DMS79 treated with DMSO at 0.1 percent for 48 hours (cell line): ENCODE results near the gene FGF18.
"Not testable (repeated sequence)": the region's sequence is repeated elsewhere in the genome, so short reads cannot be mapped to it uniquely, and the experiment has no call there.

Experiments used
- DNase-seq: peaks from one replicate; lab custom pipeline; 2025; lab: John Stamatoyannopoulos, UW

FGF18 gene

GRCh38 chr5:171418982-171419687 is at the start of gene FGF18:
FGF18 (plus strand) TSS chr5:171419647; CDS start chr5:171420200, 553 bp downstream.
- peak; percentile 7 for DNase-seq

DNA sequence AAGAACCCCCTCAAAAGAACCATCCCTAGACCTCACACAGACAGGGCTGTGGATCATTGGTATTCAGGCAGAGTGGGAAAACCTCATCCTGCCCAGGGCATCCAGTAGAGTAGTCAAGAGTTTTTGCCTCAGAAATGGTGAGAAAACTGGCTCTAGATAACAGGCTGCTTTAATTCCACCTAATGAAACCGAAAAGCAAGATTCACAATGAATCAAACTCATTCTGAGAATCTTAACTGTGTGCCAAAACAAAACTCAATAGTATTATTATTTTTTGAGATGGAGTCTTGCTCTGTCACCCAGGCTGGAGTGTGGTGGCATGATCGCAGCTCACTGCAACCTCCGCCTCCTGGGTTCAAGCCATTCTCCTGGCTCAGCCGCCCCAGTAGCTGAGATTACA is 49.5 kb upstream of the FGF18 start:
- DNase-seq, result no peak

- DNase-seq, result not testable (repeated sequence)
These were observed 48.6 kb upstream of the FGF18 start for GRCh38 chr5:171370881-171371280.

DNA sequence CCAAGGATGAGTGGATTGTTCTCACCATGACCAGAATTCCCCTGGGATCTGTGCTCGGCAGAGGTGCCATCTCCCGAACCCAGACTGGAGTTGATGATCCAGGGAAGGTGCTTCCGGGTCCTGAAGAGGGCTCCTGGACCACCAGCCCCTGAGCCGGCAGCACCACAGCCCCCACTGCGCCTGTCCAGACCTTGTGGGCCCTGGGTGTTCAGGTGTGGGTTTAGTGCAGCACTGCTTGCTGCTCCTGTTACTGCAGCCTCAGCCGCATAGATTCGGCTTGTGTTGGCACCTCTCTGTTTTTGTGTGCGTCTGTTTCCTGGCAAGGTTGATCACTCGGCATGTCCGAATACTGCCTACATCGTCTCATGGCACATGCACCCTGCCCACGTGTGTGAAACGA is 48.1 kb upstream of the FGF18 start:
- no peak for DNase-seq

- no peak for DNase-seq
These were observed 39.5 kb upstream of the FGF18 start for GRCh38 chr5:171379961-171380360.

- DNase-seq, result not testable (repeated sequence)
These were observed 35.0 kb upstream of the FGF18 start for GRCh38 chr5:171384416-171384815.

- not testable (repeated sequence) for DNase-seq
These were observed 34.4 kb upstream of the FGF18 start for GRCh38 chr5:171384999-171385398.

DNA sequence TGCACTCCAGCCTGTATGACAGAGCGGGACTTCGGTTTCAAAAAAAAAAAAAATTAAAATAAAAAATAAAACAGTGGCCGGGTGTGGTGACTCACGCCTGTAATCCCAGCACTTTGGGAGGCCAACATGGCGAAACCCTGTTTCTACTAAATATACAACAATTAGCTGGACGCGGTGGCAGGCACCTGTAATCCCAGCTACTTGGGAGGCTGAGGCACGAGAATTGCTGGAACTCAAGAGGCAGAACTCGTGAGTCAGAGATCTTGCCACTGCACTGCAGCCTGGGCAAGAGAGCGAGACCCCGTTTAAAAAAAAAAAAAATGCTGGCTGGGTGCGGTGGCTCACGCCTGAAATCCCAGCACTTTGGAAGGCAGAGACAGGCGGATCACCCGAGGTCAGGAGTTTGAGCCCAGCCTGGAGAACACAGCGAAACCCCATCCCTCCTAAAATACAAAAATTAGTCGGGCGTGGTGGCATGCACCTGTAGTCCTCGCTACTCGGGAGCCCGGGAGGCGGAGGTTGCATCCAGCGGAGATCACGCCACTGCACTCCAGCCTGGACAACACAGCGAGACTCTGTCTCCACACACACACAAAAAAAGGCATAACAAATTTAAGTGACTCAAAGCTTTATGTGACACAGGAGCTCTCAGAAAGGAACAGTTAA is 33.3 kb upstream of the FGF18 start:
- DNase-seq, result no peak

- DNase-seq, result peak; percentile 68
These were observed 32.5 kb upstream of the FGF18 start for GRCh38 chr5:171386861-171387344.

GRCh38 chr5:171387345-171387969 is 32.0 kb upstream of the FGF18 start, which contains the start of gene NPM1:
NPM1 (plus strand) TSS chr5:171387849; CDS start chr5:171387949, 100 bp downstream.
- DNase-seq, result peak; percentile 94

- peak; percentile 32 for DNase-seq
These were observed 31.3 kb upstream of the FGF18 start for GRCh38 chr5:171387970-171388815.

DNA sequence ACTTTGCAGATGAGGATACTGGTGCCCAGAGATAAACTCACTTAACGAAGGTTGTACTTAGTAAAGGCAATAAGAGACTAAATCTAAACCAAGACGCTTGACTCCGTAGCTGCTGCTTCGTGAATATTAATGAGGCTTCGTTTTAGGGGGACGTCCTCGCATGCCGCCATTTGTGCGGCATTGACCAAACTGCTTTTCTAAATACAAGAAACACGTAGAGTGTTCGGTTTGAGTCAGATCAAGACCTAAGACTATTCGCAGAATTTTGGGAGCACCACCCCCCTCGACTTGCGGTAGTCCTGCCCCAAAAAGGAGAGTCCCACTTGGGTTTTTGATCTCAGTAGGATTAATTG is 30.7 kb upstream of the FGF18 start:
- DNase-seq, result peak; percentile 5

DNA sequence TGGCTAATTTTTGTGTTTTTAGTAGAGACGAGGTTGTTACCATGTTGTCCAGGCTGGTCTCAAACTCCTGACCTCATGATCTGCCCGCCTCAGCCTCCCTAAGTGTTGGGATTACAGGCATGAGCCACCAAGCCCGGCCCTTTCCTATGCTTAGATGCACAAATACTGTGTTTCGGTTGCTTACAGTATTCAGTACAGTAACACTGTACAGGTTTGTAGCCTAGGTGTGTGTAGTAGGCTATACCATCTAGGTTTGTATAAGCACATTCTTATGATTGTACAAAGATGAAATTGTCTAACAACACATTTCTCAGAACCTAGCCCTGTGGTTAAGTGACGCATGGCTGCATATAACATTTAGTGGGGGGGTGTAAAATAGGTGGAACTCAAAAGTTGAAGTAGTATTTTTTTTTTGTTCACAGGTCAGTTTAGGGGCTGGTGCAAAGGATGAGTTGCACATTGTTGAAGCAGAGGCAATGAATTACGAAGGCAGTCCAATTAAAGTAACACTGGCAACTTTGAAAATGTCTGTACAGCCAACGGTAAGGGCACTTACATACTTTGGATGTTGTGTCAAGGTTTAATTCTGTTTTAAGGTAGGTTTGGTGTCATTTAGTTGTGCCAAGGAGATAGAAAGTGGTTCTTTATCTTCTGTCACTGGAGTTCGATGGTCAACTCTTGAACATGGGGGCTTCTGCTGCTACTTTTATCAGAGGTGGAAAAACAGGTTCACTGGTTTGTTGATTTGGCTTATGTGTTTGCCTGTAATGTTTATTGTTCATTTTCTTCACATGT is 28.4 kb upstream of the FGF18 start:
- no peak for DNase-seq

DNA sequence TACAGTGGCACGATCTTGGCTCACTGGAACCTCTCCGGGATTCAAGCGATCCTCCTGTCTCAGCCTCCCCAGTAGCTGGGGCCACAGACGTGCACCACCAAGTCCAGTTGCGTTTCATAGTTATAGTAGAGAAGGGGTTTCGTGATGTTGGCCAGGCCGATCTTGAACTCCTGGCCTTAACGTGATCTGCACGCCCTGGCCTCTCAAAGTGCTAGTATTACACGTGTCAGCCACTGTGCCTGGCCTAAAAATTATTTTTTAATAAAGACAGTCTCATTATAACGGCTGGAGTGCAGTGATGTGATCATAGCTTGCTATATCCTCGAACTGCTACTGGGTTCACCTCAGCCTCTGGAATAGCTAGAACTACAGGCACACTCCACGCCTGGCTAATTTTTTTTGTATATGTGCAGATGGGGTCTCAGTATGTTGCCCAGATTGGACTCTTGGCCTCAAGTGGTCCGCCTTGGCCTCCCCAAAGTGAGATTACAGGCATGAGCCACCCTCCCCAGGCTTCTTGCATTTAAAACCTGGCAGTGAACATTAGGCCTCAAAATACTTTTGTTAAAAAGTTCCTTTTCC is 27.4 kb upstream of the FGF18 start:
- no peak for DNase-seq

GRCh38 chr5:171392585-171393159 is 26.8 kb upstream of the FGF18 start:
- no peak for DNase-seq

DNA sequence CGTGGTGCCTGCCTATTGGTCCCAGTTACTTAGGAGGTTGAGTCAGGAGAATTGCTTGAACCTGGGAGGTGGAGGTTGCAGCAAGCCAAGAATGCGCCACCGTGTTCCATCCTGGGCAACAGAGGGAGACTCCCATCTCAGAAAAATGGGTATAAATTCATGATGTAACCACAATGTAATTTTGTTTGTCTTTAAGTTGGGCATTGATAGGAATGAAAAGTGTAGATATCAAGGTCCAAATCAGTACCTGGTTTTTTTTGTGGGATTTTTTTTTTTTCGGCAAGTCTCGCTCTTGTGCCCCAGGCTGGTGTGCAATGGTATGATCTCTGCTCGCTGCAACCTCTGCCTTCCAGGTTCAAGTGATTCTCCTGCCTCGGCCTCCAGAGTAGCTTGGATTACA is 24.4 kb upstream of the FGF18 start:
- no peak for DNase-seq

GRCh38 chr5:171396583-171396982 is 22.9 kb upstream of the FGF18 start:
- DNase-seq, result not testable (repeated sequence)

DNA sequence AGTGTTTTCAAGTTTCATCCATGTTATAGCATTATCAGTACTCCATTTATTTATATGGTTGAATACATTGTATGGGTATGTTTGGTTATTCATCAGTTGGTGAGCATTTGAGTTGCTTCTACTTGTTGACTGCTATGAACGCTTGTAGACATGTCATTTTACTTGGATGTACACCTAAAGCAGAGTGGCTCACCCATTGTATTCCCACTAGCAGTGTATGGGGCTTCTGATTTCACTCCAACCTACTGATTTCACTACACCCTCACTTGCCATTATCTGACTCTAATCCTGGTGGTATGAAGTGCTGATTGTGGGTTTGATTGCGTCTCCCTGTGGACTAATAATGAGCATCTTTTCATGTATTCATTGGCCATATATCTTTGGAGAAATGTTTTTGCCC is 22.3 kb upstream of the FGF18 start:
- no peak for DNase-seq

DNA sequence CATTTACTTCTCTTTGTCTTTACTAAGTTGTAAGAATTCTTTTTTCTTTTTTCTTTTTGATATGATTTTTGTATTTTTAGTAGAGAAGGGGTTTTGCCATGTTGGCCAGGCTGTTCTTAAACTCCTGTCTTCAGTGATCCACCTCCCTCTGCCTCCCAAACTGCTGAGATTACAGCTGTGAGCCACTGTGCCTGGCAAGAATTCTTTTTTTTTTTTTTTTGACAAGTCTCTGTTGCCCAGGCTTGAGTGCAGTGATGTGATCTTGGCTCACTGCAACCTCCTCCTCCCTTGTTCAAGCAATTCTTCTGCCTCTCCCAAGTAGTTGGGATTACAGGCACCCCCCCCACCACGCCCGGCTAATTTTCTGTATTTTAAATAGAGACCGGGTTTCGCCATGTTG is 21.8 kb upstream of the FGF18 start:
- no peak for DNase-seq

DNA sequence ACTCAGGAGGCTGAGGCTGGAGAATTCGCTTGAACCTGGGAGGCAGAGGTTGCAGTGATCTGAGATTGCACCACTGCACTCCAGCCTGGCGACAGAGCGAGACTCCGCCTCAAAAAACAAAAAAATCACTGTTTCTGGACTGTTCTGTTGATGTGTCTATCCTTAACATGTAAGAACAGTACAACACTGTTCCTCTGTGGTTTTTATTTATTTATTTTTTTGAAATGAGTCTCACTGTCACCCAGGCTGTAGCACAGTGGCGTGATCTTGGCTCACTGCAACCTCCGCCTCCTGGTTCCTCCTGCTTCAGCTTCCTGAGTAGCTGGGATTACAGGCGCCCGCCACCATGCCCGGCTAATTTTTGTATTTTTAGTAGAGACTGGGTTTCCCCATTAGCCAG is 20.8 kb upstream of the FGF18 start:
- DNase-seq, result not testable (repeated sequence)

- no peak for DNase-seq
These were observed 19.3 kb upstream of the FGF18 start for GRCh38 chr5:171400169-171400568.
